DND-41 (cell line): ENCODE results near the gene TRIP13.

ENCODE experiments used
- EZH2 ChIP-seq: IDR thresholded peaks from 3 replicates; pipeline ENCODE4 v1.6.1; 2012; ENCODE audit warnings: borderline replicate concordance, low read depth, mild to moderate bottlenecking, moderate library complexity, low read length, inconsistent platforms; ENCODE audit not compliant: severe bottlenecking
- TF ChIP-seq, protein P1 (sequence below): IDR thresholded peaks from 2 replicates; pipeline ENCODE4 v1.5.1; 2012; ENCODE audit warnings: borderline replicate concordance, low read length, moderate library complexity, mild to moderate bottlenecking; ENCODE audit not compliant: poor library complexity, severe bottlenecking; ENCODE audit errors: extremely low read depth

DNA sequence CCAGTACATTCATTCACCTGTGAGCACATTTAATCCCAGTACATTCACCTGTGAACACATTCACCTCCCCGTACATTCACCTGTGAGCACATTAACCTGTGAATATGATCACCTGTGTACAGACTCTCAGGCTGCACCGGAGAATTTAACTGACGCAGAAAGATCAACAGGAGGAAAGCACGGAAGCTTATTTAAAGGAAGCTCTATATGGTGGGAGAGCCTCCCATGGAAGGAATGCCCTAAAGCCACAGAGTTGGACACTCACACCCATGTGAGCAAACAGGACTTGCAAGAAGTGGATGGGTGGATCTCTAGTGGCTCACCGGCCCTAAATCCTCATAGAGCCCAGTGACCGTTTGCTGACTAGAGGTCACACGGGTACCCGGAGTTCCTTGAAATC, 38.2 kb downstream of the TRIP13 start:
- TF ChIP-seq, protein P1, sequence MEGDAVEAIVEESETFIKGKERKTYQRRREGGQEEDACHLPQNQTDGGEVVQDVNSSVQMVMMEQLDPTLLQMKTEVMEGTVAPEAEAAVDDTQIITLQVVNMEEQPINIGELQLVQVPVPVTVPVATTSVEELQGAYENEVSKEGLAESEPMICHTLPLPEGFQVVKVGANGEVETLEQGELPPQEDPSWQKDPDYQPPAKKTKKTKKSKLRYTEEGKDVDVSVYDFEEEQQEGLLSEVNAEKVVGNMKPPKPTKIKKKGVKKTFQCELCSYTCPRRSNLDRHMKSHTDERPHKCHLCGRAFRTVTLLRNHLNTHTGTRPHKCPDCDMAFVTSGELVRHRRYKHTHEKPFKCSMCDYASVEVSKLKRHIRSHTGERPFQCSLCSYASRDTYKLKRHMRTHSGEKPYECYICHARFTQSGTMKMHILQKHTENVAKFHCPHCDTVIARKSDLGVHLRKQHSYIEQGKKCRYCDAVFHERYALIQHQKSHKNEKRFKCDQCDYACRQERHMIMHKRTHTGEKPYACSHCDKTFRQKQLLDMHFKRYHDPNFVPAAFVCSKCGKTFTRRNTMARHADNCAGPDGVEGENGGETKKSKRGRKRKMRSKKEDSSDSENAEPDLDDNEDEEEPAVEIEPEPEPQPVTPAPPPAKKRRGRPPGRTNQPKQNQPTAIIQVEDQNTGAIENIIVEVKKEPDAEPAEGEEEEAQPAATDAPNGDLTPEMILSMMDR: no peak
- TF ChIP-seq EZH2: no peak
